Stimulated activated CD4-positive, alpha-beta T cell treated with anti-CD3 and anti-CD28 coated beads, TNF-alpha, amount 100 ng/mL, for 4 hours (primary cell): ENCODE measurements around the gene CNNM4.

Source experiments
- DNase-seq, 3 experiments: peaks; one replicate each; pipeline ENCODE4 v3.0.0-alpha.2; 2020; ENCODE audit warnings: low read depth in 3 of 3

Gene CNNM4

DNA sequence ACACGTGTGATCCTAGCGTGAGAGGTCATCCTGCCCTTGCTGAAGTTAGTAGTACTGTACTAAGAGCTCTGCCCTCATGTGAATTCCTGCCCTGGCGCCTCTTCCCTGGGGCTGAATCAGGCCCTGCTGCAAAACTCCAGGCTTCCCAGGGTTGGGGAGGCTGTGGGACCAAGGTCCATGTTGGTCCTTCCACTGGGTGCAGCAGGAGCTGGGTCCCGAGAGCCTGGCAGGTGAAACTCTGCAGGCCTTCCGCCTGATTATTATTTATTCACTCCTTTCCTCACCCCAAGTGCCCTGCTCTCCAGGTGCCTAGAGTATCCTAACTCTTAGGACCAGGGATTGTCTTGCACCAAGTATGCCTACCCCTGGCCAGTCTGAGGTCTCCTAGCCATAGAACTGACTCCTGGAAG lies 50.1 kb downstream of the CNNM4 start:
- DNase-seq: no peak

DNA sequence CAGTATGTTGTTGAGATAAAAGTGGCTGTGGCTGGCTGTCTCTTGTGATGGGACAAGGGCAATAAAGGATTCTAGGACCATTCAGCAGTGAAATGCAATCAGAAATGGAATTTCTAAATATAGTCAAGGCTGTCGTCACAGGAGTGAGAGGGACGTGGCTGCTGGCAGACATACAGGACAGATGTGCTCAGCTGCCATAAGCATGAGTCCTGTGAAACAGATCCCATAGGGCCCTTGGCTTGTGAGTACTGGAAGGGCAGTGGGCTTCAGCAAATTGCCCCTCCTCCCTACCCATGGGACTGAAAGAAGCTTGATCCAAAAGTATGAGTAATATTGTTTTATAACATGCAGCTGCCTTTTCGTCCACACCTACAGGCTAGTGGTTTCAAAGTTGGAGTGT lies 51.2 kb downstream of the CNNM4 start:
- no peak for DNase-seq

DNA sequence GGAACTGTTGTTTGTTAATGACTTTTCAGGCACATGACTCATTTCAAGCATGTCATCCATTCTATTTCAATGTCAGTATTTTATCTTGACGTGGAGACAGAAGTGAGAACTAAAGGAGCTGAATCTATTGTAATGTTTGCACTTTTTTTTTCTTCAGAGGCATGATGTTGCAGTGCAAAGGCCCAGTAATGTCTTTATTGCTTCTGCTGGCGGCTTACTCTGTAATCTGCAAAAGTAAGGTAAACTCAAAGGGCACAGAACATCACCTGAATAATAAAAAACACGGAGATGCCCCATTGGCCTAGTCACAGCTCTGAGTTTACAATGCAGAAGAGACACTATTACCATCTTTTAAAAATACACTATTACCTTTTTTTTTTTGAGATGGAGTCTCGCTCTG lies 53.0 kb downstream of the CNNM4 start:
- DNase-seq: no peak

DNA sequence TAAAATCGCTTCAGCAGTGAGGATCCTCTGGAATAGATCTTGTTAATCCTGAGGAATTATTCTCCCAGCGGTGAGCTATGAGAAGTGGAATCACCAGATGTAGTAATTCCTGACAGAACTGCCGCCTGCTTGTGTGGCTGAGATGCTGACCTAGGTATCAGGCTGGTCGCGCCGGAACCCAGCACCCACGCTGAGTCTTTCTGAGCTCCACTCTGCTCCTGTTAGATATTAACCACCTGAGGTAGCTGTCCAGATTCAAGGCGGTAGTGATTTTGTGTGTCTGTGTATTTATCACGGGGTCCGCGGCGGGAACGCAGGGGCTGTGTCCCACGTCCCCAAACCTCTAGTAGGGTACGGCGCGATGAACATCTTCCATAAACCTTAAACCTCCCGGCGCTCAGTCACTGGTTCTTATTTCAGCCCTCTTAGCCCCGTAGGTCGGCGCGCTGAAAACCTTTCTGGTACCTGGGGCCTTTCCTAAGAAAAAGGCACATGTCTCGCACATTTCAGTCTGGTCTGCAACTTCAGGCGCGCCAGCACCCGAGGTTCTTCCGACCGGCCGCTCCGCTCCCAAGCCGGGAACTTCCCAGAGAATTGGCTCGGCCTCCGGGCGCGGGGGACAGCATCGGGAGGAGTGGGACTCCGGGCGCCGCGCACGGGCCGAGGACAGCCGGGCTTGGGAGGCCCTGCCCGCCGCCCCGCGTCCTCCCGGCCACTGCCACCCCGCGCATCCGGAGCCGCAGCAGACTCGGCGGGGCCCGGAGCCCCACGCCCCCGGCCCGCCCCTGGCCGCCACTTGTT lies 54.8 kb downstream of the CNNM4 start:
- no peak for DNase-seq

DNA sequence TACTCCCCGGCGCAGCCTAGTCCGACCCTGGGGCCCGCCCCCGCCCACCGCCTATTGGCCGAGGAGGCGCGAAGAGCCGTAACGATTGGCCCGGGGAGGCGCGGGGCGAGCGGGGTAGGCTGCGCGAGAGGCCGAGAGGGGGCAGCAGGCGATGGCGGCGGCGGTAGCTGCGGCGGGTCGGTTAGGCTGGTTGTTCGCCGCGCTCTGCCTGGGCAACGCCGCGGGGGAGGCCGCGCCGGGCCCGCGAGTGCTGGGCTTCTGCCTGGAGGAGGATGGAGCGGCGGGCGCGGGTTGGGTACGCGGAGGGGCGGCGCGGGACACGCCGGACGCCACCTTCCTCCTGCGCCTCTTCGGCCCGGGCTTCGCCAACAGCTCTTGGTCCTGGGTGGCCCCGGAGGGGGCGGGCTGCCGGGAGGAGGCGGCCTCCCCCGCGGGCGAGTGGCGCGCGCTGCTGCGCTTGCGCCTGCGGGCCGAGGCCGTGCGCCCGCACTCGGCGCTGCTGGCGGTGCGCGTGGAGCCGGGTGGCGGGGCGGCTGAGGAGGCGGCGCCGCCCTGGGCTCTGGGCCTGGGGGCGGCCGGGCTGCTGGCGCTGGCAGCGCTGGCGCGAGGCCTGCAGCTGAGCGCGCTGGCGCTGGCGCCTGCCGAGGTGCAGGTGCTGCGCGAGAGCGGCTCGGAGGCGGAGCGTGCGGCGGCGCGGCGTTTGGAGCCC lies 55.6 kb downstream of the CNNM4 start, which contains the start of gene CNNM3:
TSS of gene CNNM3 (plus strand) at position 142 of the 709 bp plus-strand sequence. CDS start at position 152, 10 bp downstream.
- DNase-seq: peak; percentile 92 to 94 (median 93)

DNA sequence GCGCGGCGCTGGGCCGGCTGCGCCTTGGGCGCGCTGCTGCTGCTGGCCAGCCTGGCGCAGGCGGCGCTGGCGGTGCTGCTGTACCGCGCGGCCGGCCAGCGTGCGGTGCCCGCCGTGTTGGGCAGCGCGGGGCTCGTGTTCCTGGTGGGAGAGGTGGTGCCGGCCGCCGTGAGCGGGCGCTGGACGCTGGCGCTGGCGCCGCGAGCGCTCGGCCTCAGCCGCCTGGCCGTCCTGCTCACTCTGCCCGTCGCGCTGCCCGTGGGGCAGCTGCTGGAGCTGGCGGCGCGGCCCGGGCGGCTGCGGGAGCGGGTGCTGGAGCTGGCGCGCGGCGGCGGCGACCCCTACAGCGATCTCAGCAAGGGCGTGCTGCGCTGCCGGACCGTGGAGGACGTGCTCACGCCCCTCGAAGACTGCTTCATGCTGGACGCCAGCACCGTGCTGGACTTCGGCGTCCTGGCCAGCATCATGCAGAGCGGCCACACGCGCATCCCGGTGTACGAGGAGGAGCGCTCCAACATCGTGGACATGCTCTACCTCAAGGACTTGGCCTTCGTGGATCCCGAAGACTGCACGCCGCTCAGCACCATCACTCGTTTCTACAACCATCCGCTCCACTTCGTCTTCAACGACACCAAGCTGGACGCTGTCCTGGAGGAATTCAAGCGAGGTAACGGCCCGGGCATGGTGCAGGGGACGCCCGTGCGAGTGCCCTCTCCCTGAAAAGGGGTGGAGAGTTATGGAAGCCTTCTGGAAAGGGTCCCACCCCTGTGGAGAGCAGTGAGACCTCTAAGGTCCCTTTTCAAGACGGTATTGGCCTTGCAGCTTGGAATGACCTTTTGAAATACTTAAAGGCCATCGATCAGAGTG lies 56.4 kb downstream of the CNNM4 start:
- no peak for DNase-seq

DNA sequence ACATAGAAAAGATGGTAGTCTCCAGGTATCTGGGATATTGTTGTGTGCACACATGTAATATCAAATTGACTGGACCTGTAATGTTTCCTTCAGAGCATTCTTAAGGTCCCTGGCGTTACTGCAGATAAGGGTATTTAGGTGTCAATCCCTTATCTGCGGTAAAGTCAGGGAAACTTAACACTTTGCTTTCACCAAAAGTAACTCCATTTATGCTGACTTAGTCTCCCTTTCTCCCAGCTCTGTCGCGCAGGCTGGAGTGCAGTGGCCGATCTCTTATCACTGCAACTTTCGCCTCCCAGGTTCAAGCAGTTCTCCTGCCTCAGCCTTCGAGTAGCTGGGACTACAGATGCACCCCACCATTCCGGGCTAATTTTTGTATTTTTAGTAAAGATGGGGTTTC lies 57.2 kb downstream of the CNNM4 start:
- no peak for DNase-seq

DNA sequence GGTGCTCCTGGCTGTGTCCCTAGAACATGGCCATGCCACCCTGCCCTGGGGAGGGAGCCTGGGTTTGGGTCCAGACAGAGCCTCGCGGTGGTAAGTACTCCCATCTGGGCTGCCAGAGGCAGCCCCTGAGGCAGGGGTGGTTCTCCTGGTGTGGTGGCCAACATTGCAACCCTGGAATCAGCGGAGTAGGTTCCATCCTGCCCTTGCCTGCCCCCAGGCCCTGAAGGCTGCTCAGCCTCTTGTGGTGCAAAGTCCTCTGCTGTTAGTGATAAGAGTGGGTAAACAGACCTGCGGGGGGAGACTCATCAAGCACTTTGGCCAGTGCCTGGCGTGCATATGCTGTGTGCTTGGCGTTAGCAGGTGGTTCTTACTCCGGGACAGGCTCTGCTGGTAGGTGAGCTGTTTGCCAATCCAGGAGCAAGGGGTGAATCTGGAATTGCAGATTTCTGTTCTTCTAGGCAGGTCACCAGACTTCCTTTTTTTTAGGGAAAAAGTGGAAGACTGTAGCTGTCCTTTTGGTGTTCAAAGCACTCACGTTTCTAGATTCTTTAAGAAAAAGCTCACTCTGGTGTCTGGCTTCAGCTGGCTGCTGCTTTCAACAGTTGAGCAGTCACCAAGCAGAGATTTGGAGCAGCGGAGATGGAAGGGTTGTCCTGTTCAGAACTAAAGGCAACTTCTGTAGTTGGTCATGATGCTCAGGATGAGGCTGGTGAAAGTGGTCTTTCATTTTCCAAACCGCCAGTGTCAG lies 58.6 kb downstream of the CNNM4 start:
- DNase-seq: no peak

DNA sequence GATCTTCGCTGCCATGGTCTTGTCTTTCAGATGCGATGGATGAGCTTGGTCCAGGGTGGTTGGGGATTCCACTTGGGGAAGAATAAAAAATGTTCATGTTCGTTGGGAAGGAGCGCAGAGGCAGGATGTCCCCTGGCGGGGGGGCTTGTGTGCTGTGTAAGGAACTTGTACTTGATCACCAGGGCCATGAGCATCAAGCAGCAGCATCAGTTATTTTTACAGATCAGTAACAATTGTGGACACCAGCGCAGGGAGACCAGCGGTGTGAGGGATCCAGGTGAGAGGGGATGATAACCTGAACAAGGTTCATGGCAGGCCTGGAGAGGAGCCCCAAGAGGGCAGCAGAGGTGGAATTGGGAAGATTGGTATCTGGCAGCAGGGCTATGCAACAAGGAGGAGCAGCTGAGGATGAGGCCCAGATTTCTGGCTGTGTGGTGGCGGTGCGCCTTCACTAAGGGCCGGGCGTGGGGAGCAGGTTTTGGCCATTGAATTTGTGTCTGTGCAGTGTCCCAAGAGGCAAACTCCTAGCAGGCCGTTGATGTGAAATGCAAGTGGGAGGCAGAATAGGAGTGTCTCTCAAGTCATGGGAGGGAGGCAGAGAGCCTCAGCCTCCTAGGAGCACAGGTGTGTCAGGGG lies 59.3 kb downstream of the CNNM4 start:
- DNase-seq: no peak

DNA sequence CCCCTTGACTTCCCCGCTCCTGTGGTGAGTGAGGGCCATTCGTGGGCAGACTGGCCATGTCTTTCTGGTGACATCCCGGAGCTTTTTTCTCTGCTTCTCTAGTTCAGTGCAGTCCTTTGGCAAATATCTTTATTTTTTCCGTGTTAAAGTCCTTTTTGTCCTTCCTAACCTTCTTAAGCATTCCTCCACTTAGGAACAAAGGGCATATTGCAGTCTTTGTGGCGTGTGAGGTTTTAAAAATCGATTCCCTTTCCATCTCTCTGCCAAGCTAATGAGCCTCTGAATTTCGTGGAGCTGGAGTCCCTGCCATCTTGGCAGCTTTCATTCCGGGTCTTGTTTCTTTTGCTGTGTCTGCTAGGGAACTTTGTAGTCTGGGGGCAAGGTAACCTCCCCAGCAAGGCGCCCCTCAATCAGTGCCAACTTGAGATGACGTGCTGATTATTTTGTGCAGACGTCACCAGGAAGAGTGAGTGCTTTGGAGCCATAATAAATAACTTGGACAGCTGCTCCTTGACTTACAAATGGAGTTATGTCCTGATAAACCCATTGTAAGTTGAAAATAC lies 60.5 kb downstream of the CNNM4 start:
- no peak for DNase-seq

DNA sequence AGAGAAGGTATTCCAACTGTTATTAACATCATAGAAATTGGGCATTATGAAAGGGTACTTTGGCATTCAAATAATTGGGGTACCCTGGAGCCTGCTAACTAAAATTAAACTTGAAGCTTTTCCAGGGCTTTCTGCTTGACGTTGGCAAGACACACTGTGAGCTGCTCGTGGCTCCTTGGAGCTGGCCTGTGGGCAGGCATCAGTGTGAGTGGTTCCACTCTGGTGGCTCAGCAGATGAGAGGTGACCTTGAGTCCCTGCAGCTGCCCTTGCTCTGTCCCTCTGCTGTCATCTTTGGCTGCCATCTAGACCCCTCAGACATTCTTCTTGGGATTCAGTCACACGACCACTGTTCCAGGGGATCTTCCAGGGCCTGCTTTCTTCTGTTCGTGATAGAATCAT lies 62.1 kb downstream of the CNNM4 start:
- no peak for DNase-seq

DNA sequence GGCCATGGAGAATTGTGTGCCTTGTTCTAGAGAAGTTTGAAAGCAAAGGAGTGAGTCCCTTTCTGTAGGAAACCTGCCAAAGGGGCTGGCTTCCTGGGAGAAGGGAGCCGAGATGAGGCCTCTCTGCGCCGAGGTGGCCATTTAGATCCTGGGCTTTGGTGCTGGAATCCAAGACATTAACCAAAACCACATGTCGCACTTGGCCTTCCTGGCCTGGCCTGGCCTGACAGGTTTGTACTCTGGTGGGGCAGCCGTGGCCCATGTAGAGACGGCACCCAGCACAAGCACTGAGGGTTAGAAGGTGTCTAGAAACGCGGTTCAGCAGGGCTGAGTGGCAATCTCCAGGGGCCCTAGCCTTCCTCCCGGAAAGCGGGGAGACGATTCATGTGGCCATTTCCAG lies 62.5 kb downstream of the CNNM4 start:
- DNase-seq: no peak

DNA sequence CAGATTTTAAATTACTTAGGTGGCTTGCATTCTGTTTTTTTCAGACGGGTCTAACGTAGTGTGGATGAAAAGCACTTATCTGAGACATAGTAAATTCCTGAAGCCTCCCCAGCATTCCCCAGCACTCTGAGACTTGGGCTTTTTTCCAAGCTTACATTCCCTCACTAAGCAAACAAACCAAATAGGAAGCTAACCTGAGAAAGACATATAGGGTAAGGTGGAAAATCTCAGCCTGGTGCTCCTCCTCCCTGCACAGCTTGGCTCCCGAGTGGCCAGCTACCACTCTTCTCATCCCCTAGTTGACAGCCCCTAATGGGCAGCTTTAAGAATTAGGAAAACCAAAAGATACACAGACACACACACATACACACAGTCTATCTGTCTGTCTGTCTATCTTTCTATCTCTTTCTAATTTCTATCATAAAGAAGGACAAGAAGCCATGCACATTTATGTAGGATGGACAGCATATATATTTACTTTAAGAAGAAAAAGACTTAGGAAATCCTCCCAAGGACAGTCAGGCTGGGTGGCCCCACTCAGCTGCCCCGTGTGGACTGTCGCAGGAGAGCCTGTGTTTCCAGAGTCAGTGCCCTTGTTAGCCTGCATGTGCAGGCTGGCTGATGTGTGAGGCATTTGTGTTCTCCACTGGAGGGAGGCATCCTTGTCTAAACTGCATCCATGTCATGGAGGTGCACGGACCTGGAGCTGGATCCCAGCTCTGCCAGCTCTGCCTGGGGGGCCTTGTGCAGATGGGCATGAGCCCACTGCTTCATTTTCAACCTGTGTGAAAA lies 63.6 kb downstream of the CNNM4 start:
- DNase-seq: no peak

DNA sequence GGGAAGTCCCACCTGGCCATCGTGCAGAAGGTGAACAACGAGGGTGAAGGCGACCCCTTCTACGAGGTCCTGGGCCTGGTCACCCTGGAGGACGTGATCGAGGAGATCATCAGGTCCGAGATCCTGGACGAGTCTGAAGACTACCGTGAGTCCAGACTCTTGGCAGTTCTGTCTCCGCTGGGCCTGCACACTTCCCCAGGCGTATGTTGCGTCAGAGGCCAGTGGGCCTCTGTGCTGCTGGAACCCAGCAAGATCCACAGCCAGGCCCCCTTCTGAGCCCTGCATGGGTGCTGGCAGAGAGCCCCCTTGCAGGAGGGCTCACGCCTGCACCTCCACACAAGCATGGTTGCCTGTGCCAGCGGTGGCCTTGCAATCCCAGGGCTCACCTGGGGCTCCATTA lies 64.4 kb downstream of the CNNM4 start:
- no peak for DNase-seq

DNA sequence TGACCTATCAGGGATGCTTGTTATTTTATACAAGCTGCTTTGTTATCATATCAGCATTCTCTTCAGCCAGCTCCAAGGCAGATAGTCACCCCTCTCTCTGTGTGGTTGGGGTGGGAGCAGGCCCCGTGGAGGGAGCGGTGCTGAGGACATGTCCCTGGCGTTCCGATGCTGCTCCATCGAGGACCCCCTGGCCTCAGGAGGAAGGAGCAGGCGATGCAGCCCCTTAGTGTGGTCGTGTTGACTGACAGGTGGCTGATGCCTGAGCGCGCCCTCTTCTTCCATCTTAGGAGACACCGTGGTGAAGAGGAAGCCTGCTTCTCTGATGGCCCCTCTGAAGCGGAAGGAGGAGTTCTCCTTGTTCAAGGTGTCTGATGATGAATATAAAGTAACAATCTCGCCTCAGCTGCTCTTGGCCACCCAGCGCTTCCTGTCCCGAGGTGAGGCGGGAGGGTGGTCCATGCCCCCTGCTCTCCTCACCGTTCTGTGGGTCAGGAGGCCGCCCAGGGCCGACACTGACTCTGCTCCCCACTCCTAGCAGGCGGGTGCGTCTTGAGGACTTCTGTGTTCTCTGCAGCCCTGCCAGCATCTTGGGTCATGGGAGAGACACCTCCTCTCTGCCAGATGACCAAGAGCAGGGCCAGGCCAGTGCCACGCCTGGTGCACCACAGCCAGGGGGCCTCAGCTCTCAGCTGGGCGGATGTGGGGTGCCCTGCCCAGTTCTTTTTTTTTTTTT lies 66.0 kb downstream of the CNNM4 start:
- DNase-seq: no peak

DNA sequence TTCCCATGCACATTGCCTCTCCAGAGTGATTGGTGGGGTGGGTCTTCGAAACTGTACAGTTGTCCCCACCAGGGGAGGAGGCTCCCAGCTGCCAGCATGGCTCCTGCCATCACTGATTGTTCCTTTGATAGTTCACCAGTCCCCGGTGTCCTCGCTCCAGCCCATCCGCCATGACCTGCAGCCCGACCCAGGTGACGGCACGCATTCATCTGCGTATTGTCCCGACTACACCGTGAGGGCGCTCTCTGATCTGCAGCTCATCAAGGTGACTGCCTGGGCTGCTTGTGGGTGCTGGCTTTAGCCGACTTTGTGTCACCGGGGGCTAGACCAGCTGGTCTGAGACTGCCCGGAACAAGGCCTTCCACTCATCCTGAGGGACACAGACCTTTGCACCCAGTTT lies 67.7 kb downstream of the CNNM4 start:
- no peak for DNase-seq

DNA sequence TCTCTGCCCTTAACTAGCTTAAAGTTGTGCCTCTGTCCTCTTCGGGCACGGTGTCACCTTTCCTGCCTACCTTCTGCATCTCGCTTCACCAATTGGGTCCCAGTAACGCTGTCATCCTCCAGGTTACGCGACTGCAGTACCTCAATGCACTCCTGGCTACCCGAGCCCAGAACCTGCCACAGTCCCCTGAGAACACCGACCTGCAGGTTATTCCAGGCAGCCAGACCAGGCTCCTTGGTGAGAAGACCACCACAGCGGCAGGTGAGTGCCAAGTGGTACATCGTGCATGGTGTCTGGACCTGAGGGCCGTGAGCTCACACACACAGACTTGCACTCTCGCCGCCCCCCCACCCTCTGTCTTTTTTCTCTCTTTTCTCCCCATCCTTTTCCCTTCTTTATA lies 68.2 kb downstream of the CNNM4 start:
- no peak for DNase-seq

DNA sequence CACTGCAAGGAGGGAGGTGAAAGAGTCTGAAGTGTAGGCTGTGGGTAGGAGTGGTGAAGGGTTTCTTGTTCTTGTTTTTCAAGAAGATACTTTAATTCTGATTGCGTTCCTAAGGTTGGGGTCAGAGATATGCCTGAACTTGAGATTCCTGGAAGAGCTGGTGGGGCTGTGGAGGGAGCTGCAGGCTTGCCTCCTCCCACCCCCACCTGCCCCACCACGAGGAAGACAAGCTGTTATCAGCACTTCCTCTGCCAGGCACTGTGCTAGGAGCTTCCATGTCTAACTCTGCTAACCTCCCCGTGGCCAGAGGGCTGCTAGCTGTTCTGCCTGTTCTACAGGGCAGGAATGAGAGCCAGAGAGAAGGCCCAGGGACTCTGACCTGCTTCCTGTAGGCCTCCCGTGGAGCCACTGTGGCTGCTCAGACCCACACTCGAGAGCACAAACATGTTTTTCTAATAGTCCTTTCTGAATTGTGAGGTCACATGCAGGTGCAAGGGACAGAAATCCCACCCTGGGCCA lies 69.4 kb downstream of the CNNM4 start:
- no peak for DNase-seq

DNA sequence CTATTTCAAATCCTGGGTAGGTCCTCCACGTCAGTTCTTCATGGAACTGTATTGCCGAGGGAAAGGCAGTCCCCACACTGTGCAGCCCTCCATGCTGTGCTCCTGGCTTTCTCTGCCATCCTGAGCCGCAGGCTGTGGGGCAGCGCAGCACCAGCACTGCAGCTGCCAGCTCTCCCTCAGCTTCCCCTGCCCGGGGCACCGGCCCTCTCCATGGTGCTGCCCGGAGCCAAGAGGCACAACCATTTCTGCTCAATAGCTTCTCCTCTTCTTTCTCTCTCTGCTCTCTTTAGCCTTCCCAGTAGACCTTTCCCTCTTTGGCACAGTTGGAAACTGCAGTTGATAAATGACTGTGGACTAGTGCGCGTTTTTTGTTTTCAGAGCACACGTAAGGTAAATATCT lies 71.0 kb downstream of the CNNM4 start:
- DNase-seq: no peak
